GM18519 (cell line): ENCODE measurements around the gene GSDMA.
A peak's percentile ranks its signal among the peaks of the same experiment; 100 is the strongest.
"Not testable (repeated sequence)": the region's sequence is repeated elsewhere in the genome, so short reads cannot be mapped to it uniquely, and the experiment has no call there.

ENCODE experiments used
- ATAC-seq: cut with Tn5 transposase; IDR thresholded peaks from one replicate; pipeline ENCODE4 v1.9.1; 2021; ENCODE audit warnings: mild to moderate bottlenecking, moderate library complexity; ENCODE audit not compliant: unreplicated experiment, low FRiP score

The GSDMA gene

DNA sequence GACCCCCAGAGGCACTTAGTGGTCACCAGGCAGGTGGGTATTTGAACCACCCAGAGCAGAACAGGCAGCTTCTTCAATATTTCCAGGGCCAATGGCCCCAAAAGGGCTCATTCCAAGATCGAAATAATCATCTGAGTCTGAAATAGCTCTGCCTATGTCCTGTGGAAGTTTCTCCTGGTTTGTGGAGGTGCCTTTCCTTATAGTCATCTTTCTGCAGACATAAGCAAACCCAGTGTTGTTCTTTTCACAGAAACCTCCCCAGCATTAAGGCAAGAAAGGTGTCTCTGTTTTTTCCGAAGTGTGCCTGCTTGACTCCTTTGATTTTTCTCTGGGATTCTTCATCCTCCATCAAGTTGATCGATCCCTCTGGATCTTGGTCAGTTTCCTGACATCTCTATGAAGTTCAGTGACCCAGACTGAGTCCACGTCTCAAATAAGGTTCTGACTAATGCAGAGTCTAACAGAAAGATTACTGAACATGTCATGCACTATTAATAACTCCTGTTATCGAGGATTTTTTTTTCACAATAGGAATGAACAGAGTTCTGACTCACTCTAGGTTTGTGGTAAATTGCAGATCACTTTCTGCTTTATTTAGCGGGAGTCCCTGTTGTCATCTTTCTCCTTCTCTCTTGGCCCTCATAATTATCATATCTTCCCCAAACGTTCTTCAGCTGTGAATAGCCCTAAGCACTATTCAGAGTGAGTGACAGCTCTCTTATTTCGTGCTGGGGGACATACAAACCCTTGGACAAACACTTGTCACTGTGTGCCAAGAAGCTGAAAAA, 33.8 kb upstream of the GSDMA start:
- ATAC-seq: no peak

DNA sequence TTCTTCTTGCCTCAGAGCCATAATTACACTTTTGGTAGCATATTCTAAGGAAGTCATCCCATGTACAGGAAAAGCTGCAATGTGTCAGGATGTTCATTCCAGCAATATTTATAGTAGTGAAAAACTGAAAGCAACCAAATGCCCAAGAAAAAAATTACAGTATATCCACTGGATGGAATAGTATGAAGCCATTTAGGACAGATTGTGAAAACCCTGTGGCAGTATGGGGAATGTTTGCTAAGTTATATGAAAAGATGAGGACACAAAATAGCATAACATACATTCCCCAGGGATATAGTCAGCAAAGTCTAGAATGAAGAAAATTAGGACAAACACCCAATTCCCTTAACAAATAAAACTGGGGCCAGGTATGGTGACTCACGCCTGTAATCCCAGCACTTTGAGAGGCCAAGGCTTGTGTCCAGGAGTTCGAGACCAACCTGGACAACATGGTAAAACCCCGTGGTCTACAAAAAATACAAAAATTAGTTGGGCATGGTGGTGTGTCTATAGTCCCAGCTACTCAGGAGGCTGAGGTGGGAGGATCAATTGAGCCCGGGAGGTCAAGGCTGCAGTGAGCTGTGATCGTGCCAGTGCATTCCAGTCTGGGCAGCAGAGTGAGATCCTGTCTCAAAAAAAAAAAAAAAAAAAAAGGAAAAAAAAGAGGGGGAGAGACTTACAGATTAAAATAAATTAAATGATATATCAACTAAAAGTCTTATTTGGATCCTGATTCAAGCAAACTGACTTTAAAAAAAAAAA, 33.0 kb upstream of the GSDMA start:
- ATAC-seq: no peak

DNA sequence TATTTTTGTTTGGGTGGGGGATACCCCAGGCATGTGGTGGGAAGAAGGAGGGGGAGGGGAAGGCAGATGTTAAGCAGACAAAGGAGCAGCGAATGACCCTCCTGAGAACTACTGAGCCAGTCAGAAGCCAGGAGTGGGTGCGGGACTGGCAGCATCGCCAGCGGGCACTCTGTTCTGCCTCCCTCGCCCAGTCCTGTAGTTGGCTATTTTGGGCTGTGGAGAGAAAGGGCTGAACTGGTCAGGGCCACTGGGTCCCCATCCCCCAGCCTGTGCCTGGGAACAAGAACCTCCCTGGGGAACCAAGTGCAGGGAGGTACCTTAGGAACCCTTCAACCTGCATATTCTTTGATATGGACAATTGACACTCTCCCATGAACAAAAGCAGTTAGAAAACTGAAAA, 28.9 kb upstream of the GSDMA start:
- no peak for ATAC-seq

DNA sequence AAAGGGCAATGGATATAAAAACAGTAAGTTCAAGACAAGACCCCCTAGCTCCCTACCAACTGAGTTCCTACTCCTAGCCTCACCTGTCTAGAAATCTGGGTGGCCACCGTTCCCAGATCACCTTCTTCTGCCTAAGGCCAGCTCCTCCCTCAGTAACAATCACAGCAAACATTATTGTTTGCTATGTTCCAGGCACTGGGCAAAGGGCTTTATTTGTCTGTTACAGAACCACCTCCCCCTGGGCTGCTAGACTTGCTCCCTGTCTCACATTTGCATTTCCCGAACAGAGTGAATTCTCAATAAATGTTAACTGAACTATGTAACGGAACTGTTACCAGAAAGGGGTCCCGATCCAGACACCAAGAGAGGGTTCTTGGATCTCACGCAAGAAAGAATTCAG, 28.5 kb upstream of the GSDMA start:
- no peak for ATAC-seq

DNA sequence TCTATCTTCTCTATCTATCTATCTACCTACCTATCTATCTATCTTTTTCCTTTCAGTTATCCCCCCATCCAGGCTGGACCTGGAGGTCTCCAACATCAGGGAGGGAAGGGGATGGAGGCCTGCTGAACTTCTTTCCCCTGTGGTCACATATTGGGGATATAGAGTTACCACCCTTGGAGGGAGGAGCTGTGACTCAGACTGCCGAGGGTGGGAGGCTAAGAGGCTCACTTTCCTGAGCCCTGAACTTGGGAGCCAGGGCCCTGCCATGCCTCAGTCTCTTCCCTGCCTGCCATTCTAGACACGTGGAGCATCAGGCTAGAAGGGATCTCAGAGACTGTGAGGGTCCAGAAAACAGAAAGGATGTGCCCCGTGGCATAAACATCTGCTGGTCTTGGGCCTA, 26.9 kb upstream of the GSDMA start:
- ATAC-seq: no peak

DNA sequence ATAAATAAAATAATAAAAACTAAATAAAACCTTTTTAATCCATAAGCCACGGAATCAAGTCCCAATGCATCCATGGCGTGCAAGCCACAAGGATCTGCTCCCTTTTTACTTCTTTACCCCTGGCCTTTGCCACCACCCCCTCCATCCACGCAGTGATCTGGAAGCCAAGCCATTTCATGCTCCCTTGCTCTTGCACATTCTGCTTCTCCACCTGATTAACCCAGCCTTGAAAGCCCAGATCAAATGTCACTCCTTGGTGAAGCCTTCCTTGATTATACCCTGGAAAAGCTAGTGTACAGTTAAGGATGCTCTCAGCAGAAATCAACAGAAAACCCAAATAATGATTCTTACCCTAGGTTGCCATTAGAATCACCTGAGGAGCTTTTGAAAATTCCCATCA, 25.4 kb upstream of the GSDMA start:
- no peak for ATAC-seq

DNA sequence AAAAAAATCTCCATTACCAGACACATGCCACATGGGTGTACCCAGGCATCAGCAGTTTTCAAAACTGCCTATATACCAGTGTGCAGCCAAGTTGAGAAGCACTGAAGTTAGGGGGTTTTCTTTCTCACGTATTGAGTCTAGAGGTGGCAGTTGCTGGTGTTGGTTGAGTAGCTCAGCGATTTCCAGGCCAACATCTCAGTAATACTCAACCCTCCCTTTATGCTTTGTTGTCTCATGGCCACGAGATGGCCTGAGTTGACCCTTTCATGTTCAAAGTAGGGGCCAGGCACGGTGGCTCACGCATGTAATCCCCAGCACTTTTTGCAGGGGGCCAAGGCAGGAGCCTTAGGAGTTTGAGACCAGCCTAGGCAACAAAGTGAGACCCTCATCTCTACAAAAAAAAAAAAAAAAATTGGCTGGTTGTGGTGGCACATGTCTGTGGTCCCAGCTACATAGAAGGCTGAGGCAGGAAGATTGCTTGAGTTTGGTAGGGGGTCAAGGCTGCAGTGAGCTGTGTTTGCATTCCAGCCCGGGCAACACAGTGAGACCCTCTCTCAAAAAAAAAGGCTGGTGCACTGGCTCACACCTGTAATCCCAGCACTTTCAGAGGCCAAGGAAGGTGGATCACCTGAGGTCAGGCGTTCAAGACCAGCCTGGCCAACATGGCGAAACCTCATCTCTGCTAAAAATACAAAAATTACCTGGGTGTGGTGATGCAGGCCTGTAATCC, 24.5 kb upstream of the GSDMA start:
- ATAC-seq: no peak

DNA sequence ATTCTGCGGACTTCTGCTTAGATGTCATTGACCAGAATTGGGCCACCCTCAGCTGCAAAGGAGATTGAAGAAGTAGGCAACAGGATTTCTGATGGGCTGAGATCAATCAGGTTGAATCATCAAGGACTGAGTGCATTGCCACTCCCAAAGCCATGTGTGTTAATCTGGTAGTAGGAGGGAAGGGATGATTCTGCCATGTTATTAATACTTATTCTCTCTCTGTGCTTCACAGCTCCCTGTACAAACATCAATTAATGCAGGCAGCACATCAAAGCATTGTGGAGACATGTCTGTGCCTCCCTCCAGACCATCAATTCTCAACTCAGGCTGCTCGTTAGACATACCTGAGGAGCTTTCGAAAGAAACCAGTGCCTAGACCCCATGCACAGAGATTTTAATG, 23.7 kb upstream of the GSDMA start:
- no peak for ATAC-seq

DNA sequence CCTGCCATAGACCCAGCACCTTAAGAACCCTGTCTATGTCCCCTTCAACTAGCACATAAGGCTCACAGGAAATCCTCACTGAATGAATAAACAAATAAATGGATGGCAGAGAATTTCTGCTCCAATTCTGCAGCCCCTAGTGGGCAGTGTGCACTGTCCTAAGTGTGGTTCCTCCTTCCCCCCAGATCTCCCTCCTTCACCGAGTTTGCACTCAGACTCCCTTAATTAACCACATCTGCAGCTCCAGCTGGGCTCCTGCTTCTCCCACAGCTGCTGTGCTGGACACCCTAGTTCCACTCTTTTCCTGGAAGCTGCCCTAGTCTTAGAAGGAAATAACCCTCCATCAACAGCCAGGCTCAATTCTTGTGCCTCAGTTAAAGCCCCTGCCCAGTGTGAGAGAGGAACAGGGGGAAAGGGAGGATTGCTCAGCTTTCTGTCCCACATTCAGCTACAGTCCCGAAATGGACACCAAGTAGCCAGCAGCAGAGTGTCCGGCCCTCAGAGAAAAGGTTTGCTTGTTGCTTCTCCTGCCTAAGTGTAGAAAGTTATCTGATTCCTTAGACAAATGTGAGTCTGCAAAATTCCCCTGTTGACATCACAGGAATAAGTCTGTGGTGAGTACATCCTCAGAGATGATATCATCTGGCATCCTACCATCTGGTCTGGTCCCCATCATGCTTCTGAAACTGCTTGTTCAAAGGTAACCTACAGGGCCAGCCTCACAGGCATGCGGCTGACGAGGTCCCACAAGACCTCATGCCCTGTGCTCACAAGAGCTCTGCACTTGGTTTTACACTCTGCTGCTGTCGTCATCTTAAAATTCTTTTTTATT, 23.0 kb upstream of the GSDMA start:
- ATAC-seq: no peak

DNA sequence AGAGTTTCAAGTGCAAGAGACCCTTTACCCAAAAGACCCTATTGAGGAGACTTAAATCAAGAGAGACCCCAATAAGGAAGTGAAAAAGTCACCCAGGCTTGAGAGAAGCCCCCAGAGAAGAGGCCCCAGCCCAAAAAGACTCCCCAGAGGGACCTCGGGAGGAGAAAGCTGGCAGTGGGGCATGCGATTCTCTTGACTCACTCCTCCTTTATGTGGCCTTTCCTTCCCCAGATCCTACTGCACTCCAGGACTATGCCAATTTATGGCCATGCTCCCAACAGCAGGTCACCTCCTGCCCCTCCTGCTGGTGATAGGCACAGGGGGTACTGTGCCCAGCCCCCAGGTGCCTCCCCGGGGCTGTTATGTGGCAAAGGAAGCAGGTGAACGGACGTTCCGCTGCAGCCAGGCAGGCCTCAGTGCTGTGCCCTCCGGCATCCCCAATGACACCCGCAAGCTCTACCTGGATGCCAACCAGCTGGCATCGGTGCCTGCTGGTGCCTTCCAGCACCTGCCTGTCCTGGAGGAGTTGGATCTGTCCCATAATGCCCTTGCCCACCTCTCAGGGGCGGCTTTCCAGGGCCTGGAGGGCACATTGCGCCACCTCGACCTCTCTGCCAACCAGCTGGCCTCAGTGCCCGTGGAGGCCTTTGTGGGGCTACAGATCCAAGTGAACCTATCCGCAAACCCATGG, 19.0 kb upstream of the GSDMA start:
- no peak for ATAC-seq

DNA sequence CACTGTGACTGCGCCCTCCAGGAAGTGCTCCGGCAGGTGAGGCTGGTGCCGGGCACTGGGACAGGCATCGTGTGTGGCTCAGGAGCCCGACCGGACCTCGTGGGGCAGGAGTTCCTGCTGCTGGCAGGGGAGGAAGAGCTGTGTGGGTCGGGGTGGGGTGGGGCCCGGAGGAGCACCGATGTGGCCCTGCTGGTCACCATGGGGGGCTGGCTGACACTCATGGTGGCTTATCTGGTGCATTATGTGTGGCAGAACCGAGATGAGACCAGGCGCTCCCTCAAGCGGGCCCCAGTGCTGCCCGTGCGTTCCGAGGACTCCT, 18.5 kb upstream of the GSDMA start:
- ATAC-seq: no peak

DNA sequence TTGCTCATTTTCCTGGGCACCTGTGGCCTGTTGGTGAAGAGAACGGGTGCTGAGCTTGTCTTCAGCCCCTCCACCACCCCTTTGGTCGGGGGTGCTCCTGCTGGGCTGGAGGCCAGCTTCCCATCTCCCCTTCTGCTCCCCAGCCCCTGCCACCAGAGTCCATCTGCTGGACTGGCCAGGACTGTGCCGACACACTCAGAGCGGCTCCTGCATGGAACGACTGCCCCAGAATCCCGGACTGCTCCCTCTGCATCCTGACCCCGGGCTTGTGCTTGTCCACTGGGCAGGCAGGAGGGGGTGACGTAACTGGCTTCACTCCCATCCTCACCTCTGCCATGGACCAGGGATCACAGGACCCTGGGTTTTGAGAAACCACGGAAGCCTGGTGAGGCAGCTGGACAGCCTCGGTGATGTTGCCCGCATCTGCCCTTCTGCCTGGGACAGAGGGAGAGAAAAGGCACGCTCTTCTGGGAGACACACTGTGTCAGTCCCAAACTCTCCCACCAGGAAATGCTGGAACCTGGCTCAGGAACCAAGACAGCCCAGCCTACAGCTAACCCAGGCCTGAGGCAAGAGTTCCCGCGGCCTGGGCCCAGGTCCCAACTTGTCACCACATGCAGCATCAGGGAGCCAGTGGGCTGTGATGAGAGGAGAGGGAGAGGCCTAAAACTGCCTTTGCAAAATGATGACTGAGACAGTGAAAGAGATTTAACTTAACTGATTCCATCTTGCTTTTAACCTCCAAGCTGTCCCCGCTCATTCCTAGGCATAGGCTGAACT, 16.1 kb upstream of the GSDMA start:
- no peak for ATAC-seq

DNA sequence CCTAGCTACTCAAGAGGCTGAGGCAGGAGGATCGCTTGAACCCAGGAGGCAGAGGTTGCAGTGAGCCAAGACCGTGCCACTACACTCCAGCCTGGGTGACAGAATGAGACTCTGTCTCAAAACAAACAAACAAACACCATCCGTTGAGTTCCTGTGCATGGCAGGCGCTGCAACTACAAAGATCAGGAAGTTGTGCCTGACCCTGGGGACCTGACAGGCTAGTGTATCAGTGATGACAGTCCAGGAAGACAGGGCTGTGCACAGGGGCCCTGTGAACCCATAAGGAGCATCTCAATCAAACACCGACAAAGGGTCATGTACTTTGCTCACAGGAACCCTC, 14.3 kb upstream of the GSDMA start:
- not testable (repeated sequence) for ATAC-seq

DNA sequence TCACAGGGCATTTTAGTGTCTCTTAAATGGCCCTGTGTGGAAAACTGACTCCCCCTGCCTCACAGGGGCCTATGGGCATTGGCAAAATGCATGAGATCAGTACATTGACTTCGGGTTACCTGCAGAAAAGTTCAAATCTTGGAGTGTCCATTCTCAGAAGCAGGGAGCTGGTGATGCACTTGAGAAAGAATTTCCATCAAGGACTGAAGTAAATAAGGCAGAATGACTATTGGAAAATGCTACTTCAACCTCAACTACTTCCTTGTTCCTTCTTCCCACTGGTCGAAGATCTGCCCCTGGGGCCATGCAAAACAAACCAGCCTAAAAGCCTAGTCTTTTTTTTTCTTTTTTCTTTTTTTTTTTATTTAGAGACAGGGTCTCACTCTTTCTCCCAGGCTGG, 13.8 kb upstream of the GSDMA start:
- ATAC-seq: no peak

DNA sequence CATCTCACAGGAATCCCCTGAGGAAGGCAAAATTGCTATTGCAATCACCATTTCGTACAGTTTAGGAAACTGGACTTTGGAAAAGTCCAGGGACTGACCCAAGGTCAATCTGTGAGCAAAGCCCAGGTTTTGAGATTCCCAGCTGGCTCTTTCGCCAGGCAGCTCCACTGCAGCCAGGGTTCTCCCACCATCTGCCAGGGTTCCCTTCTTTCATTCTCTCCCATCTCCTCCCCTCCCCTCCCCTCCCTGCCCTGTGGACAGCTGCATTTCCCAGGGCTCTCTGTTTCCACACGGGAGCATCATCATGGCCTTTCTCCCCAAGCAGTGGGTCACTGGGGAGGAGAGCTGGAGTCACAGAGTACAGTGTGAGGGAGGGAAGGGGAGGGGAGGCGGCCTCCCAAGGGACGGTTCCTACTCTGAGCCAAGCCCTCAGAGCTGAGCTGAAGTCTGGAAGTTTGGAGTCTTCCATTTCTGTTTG, 11.9 kb upstream of the GSDMA start:
- no peak for ATAC-seq

DNA sequence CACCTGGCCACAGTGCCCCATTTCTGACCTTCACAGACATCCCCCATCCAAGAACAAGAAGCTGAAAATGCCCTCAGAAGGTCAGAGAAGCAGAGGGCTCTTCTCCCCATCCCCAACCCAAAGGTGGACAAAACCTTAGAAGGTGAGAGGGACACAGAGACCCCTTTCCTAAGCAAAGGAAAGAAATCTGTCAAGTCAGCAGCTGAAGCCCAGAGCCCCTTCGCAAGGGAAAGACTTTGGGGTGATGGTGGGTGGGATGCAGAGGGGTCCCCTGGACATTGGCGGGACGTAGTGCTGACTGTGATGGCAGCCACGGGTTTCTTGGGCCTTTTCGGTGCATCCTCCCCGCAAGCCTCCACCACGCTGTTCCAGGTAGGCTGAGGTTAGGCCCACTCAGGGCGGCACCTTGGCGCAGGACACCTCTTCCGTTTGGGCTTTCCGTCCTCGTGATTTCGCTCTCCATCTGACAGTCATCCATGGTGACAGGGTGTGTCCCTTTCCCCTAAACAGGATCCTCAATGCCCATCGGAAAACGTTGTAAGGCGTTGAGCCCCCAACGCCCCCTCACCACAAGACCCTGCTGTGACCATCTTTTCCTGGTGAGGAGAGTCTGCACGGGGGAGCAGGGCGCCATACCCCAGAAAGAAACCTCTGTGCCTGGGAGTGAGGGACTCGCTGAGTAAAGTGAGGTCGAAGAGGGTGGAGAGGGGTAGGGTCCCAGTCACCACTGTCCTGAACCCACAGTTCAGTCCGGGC, 10.7 kb upstream of the GSDMA start:
- ATAC-seq: no peak

DNA sequence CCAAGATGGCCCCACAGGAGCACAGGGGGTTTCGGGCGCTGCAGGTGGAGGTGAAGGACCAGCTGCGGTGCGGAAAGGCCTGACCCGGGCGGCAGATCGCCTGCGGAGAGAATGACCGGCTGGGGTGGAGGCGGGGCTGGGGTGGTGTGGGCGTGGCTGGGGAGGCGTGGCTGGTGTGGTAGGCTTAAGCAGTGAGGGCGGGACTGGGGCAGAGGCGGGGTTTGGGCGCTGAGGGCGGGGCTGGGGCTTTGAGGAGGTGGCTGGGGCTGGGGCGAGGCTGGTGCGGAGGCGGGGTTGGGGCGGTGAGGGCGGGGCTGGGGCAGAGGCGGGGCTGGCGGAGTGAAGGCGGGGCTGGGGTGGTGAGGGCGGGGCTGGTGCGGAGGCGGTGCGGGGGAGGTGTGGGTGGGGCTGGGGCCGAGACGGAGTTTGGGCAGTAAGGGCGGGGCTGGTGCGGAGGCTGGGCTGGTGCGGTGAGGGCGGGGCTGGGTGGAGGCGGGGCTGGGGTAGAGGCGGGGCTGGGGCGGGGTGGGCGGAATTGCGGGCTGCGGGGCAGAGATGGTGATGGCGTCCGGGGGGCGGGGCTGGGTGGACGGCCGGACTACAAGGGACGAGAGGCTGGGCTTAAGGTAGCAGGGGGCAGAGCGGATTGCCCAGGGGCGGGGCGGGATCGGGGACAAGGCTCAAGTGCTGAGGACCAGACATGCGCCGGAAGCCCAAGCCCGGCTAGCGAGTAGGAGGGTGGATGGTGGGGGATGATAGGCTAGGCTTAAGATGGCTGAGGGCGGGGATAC, 9.9 kb upstream of the GSDMA start:
- peak; percentile 49 for ATAC-seq

DNA sequence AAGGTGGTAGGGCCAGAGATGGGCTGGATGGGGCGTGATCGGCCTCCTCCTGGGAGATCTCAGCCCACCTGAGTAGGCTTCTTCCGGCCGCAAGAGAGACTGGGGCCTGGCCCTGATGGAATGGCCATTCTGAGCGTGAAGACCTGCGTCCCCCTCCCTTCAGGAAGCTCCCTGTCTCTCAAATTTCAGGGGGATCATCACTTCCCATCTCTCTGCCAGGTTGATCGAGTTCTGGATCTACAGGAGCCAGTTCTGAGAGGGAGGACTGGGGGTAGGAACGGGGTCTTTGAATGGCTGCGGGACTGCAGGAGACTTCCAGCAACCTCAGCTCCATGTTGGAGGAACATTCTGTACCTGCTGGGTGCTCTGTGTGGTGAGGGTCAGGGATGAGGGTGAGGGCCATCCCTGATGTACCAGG, 9.3 kb upstream of the GSDMA start:
- no peak for ATAC-seq
